Measurements from ENCODE around the gene DTWD1. TPM values are rescaled to one million over a fixed set of nuclear protein-coding genes. Genes with fewer than 3 reads are reported as not detected.

Gene DTWD1
- total RNA-seq, 4 donors from 2014 or later = 8.5 to 16.5 (median 11.8) TPM

DNA sequence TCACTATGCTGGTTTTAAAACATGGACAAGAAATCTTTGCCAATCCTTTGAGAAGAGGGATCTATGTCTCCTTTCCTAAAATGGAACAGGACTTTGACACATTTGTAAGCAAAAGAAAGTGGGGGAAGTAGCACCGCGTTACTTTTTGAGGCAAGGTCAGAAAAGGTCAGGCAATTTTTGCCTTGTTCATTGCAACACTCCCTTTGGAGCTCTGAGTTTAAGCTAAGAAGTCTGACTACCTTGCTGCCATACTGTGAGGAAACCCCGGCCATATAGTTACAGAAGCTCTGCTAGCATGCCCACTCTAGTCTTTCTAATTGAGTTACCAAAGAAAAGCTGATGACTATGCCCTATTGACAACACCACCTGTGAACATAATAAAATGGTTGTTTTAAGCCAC lies 1.6 kb upstream of the DTWD1 start:
- no peaks in the 10 kb centered on the region for H3K9me3 ChIP-seq
- H3K4me3 ChIP-seq = peak overlapping the region in 1 of 4 donors; percentile 99
- no peak for TF ChIP-seq POLR2A (IDR thresholded peaks at IDR 0.05)
- TF ChIP-seq, protein P1, sequence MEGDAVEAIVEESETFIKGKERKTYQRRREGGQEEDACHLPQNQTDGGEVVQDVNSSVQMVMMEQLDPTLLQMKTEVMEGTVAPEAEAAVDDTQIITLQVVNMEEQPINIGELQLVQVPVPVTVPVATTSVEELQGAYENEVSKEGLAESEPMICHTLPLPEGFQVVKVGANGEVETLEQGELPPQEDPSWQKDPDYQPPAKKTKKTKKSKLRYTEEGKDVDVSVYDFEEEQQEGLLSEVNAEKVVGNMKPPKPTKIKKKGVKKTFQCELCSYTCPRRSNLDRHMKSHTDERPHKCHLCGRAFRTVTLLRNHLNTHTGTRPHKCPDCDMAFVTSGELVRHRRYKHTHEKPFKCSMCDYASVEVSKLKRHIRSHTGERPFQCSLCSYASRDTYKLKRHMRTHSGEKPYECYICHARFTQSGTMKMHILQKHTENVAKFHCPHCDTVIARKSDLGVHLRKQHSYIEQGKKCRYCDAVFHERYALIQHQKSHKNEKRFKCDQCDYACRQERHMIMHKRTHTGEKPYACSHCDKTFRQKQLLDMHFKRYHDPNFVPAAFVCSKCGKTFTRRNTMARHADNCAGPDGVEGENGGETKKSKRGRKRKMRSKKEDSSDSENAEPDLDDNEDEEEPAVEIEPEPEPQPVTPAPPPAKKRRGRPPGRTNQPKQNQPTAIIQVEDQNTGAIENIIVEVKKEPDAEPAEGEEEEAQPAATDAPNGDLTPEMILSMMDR (IDR thresholded peaks at IDR 0.05 in 4 of 5, conservative IDR thresholded peaks at IDR 0.05 in 1 of 5) = no peak
- no peaks in the 10 kb centered on the region for H3K27me3 ChIP-seq
- no peak for ATAC-seq
- peaks cover 35 to 40% of the 10 kb centered on the region in 2 donors for H3K4me1 ChIP-seq
- H3K27ac ChIP-seq = peak overlapping the region in 3 of 4 donors; percentile 90 to 96 (median 92)
- no peak for DNase-seq
- peaks cover 0 to 4% of the 10 kb centered on the region in 2 donors for H3K36me3 ChIP-seq
- intact Hi-C loops (cut with DNase I; ENCODE audit: low total_unique reads) = no loop called here
- in situ Hi-C loops (cut with MboI; ENCODE audit: low sequenced_read_pairs in 4 of 4) = loop anchor here in 1 of 4 donors (25.0 kb wide), 1 partner anchor 382 kb away; no protein-coding TSS in a partner anchor

DNA sequence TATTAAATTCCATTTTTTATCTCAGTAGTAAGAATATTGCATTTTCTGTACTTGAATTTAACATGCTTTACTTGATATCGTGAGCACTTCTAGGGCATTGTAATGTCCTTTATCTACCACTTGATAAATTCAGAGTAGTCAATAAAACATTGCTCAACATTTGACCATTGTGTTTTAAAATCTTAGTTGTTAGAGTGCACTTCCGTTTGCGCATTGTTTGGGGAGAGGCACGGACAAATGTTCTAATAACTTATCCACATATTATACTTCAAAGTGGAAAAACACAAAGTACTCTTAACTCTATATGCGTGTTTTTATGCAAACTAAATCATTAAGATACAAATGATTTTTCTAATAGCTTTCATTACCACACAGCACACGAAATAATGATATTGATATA lies 649 bp upstream of the DTWD1 start:
- H3K4me1 ChIP-seq = peaks cover 35 to 40% of the 10 kb centered on the region in 2 donors
- no peaks in the 10 kb centered on the region for H3K36me3 ChIP-seq
- peak overlapping the region; percentile 90 to 96 (median 92) for H3K27ac ChIP-seq
- intact Hi-C loops (cut with DNase I; ENCODE audit: low total_unique reads) = loop anchor here (2.0 to 10.0 kb wide), 6 partner anchors 195 to 1287 kb away; partner anchors contain the start of genes AP4E1, CEP152, COPS2 and FGF7
- H3K27me3 ChIP-seq = no peaks in the 10 kb centered on the region
- ATAC-seq (peak; percentile 38 to 41), DNase-seq (no peak)
- TF ChIP-seq POLR2A (IDR thresholded peaks at IDR 0.05) = no peak
- TF ChIP-seq, protein P1 (IDR thresholded peaks at IDR 0.05 in 4 of 5, conservative IDR thresholded peaks at IDR 0.05 in 1 of 5) = peak in 2 of 5 experiments; percentile 5 to 32
- no peaks in the 10 kb centered on the region for H3K9me3 ChIP-seq
- in situ Hi-C loops (cut with MboI; ENCODE audit: low sequenced_read_pairs in 4 of 4) = loop anchor here in 1 of 4 donors (10.0 to 25.0 kb wide), 2 partner anchors 383 to 465 kb away; partner anchors contain the start of gene COPS2
- peak overlapping the region; percentile 68 to 99 (median 88) for H3K4me3 ChIP-seq

DNA sequence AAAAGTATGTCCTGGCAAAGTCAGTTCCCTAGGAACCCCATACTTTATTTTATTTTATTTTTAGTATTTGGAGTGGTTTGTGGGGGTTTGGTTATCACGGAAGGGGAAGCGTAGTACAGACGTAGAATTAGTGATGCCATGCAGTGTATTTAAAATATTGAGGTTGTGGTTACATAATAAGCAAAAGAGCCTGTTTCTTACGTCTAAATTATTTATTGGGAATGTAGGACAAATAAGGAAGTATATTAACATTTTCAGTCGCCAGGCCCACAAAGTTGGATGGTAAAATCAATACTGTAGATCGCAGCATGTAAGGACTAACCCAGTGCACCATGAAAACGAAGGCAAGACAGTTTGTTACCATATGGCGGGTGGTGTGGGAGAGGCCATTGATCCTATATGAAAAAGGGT lies 558 bp downstream of the DTWD1 start:
- Histone ChIP-seq H3K27ac (peak overlapping the region; percentile 90 to 96 (median 92)), H3K4me1 (peaks cover 35 to 40% of the 10 kb centered on the region in 2 donors), H3K4me3 (peak overlapping the region; percentile 85 to 99 (median 88)), H3K9me3 (no peaks in the 10 kb centered on the region), H3K36me3 (peaks cover 0 to 7% of the 10 kb centered on the region in 2 donors), H3K27me3 (no peaks in the 10 kb centered on the region)
- ATAC-seq (no peak), DNase-seq (no peak)
- no peak for TF ChIP-seq POLR2A (IDR thresholded peaks at IDR 0.05)
- TF ChIP-seq, protein P1 (IDR thresholded peaks at IDR 0.05 in 4 of 5, conservative IDR thresholded peaks at IDR 0.05 in 1 of 5) = no peak
- in situ Hi-C loops (cut with MboI; ENCODE audit: low sequenced_read_pairs in 4 of 4) = loop anchor here in 1 of 4 donors (10.0 to 25.0 kb wide), 2 partner anchors 384 to 467 kb away; partner anchors contain the start of gene COPS2
- intact Hi-C loops (cut with DNase I; ENCODE audit: low total_unique reads) = loop anchor here (2.0 to 10.0 kb wide), 6 partner anchors 197 to 1286 kb away; partner anchors contain the start of genes AP4E1, CEP152, COPS2 and FGF7

DNA sequence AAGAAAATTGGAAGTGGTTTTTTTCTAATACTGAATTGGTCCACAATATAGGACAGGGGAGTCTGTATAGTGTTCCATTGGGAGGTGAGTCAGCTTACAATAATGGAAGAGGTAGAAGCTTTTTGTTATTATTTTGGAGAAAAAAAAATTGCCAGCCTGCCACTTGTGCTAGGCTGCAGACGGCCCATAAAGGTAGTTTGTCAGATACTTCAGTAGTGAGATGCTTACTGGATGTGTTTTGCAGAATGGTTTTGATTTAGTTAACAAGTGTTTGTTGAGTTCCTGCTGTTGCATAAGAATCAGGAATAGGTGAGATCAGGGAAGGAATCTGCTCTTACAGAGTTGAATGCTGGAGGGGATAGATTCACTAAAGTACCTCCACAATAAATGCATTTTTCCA lies 1.0 kb downstream of the DTWD1 start:
- Histone ChIP-seq H3K27ac (peak overlapping the region; percentile 90 to 96 (median 92)), H3K27me3 (no peaks in the 10 kb centered on the region), H3K4me3 (peak overlapping the region; percentile 85 to 99 (median 88)), H3K4me1 (peaks cover 35 to 40% of the 10 kb centered on the region in 2 donors), H3K9me3 (no peaks in the 10 kb centered on the region), H3K36me3 (peaks cover 0 to 7% of the 10 kb centered on the region in 2 donors)
- DNase-seq = no peak
- in situ Hi-C loops (cut with MboI; ENCODE audit: low sequenced_read_pairs in 4 of 4) (loop anchor here in 1 of 4 donors (10.0 to 25.0 kb wide), 2 partner anchors 385 to 467 kb away; partner anchors contain the start of gene COPS2), intact Hi-C loops (cut with DNase I; ENCODE audit: low total_unique reads) (loop anchor here (2.0 to 10.0 kb wide), 6 partner anchors 197 to 1285 kb away; partner anchors contain the start of genes AP4E1, CEP152, COPS2 and FGF7)
- no peak for ATAC-seq
- TF ChIP-seq, protein P1 (IDR thresholded peaks at IDR 0.05 in 4 of 5, conservative IDR thresholded peaks at IDR 0.05 in 1 of 5) = no peak
- no peak for TF ChIP-seq POLR2A (IDR thresholded peaks at IDR 0.05)

All from gastrocnemius medialis (tissue), 4 donors.